ENCODE measurements around the gene CDC42SE1. TPM values are rescaled to one million over a fixed set of nuclear protein-coding genes. Genes with fewer than 3 reads are reported as not detected.
"Not testable (repeated sequence)": the region's sequence is repeated elsewhere in the genome, so short reads cannot be mapped to it uniquely, and the experiment has no call there.

CDC42SE1 gene, protein sequence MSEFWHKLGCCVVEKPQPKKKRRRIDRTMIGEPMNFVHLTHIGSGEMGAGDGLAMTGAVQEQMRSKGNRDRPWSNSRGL
- 10 to 100 TPM; 48.6 to 87.5 (median 58.6) TPM for total RNA-seq

DNA sequence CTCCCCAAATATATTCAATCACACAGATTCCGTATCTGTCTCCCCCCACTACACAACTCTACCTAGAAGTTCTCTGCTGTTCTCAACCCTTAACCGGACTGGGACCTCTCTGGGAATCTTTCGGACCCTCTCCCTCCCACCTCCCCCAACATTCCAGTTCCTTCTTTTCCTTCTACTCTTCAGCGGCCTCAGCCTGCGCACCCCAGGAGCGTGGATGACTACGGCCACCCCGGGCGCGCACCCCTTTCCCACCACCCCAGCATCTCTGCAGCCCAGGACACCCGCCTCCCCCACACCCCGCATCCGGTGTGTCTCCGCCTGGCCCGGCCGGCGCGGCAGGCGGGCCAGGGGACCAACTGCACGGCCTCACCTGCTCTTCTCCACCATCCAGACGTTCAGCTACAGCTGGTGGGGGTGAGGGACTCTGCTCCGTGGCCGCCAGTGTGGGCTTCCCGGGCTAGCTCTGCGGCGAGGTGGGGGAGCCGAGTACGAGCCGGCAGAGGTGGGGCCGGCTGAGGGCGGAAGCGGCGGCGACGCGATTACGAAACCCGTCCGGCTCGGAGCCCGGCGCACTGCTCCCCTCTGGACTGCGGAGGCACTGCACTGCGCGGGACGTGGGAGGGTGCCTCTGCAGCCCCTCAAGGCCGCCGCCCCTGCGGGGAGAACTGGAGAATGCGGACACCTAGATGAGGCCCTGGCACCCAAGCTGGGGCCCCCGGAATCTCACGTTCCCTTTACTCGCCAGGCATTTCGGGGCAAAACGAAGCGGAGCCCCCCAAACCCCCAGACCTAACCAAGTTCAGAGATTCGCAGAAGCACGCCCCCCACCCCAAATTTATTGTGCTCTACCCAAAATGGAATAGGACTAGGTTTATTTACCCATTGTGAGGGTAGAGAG is at the start of gene CDC42SE1:
Gene CDC42SE1, minus strand, starts transcription at position 514 of the 898 bp plus-strand sequence. CDS start 3,892 bp downstream, outside the sequence.
- Histone ChIP-seq H3K27ac (peak within 1 kb of the TSS; percentile 94 to 96 (median 96)), H3K4me3 (peak within 1 kb of the TSS; percentile 72 to 94 (median 87)), H3K9me3 (no peaks in the 10 kb centered on the region), H3K27me3 (no peaks in the 10 kb centered on the region), H3K36me3 (peaks cover 0 to 15% (median 5%) of the 10 kb centered on the region in 3 donors), H3K4me1 (peaks cover 0 to 33% (median 16%) of the 10 kb centered on the region in 4 donors)
- peak; percentile 84 to 92 (median 89) for DNase-seq
- peak; percentile 83 to 89 for TF ChIP-seq POLR2A (IDR thresholded peaks at IDR 0.05)
- TF ChIP-seq, protein P1, sequence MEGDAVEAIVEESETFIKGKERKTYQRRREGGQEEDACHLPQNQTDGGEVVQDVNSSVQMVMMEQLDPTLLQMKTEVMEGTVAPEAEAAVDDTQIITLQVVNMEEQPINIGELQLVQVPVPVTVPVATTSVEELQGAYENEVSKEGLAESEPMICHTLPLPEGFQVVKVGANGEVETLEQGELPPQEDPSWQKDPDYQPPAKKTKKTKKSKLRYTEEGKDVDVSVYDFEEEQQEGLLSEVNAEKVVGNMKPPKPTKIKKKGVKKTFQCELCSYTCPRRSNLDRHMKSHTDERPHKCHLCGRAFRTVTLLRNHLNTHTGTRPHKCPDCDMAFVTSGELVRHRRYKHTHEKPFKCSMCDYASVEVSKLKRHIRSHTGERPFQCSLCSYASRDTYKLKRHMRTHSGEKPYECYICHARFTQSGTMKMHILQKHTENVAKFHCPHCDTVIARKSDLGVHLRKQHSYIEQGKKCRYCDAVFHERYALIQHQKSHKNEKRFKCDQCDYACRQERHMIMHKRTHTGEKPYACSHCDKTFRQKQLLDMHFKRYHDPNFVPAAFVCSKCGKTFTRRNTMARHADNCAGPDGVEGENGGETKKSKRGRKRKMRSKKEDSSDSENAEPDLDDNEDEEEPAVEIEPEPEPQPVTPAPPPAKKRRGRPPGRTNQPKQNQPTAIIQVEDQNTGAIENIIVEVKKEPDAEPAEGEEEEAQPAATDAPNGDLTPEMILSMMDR (IDR thresholded peaks at IDR 0.05), result peak; percentile 77 to 95 (median 90)

- no peaks in the 10 kb centered on the region for H3K4me1 ChIP-seq
- no peaks in the 10 kb centered on the region for H3K9me3 ChIP-seq
- TF ChIP-seq POLR2A (IDR thresholded peaks at IDR 0.05), result no peak
- TF ChIP-seq, protein P1 (IDR thresholded peaks at IDR 0.05), result no peak
- H3K27me3 ChIP-seq, result no peaks in the 10 kb centered on the region
- H3K36me3 ChIP-seq, result peaks cover 0 to 46% (median 0%) of the 10 kb centered on the region in 3 donors
- no peak overlapping the region for H3K27ac ChIP-seq
- no peak overlapping the region for H3K4me3 ChIP-seq
- no peak for DNase-seq
These were observed 48.9 kb upstream of the CDC42SE1 start for GRCh38 chr1:151108331-151108730.

DNA sequence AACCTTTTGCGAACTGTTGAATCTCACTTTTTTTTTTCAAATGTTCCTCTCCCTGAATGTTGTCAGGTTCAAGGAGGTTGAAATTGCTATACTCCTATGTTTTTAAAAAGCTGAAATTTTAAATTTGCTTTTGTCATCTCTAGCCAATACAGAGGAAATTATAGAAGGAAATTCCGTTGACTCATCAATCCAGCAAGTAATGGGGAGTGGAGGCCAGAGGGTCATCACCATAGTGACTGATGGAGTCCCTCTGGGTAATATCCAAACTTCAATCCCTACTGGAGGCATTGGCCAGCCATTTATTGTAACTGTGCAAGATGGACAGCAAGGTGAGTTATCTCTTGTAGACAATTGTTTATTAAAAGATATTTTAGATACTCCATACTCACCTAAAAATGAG is 47.5 kb upstream of the CDC42SE1 start:
- no peak for DNase-seq
- Histone ChIP-seq H3K27ac (no peak overlapping the region), H3K36me3 (peaks cover 0 to 43% (median 0%) of the 10 kb centered on the region in 3 donors), H3K4me1 (no peaks in the 10 kb centered on the region), H3K4me3 (no peak overlapping the region), H3K27me3 (no peaks in the 10 kb centered on the region), H3K9me3 (no peaks in the 10 kb centered on the region)
- TF ChIP-seq POLR2A (IDR thresholded peaks at IDR 0.05), result no peak
- TF ChIP-seq, protein P1 (IDR thresholded peaks at IDR 0.05), result no peak

GRCh38 chr1:151104630-151105029 is 45.2 kb upstream of the CDC42SE1 start:
- Histone ChIP-seq H3K36me3 (peaks cover 0 to 30% (median 0%) of the 10 kb centered on the region in 3 donors), H3K27me3 (no peaks in the 10 kb centered on the region), H3K4me1 (no peaks in the 10 kb centered on the region), H3K9me3 (no peaks in the 10 kb centered on the region), H3K4me3 (no peak overlapping the region), H3K27ac (no peak overlapping the region)
- no peak for DNase-seq
- TF ChIP-seq POLR2A (IDR thresholded peaks at IDR 0.05), result no peak
- TF ChIP-seq, protein P1 (IDR thresholded peaks at IDR 0.05), result no peak

DNA sequence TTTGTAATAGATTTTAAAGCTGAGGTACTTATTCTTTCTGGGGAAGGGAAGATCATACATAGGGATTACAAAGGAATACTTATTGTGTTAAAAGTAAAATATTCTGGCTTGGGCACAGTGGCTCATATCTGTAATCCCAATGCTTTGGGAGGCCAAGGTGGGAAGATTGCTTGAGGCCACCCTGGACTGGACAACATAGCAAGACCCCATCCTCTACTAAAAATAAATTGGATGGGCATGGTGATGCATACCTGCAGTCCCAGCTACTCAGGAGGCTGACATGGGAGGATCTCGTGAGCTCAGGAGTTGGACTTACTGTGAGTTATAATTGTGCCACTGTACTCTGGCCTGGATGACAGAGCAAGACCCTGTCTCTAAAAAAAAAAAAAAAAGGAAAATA is 38.7 kb upstream of the CDC42SE1 start:
- no peak for DNase-seq
- H3K27ac ChIP-seq, result no peak overlapping the region
- TF ChIP-seq, protein P1 (IDR thresholded peaks at IDR 0.05), result no peak
- no peak for TF ChIP-seq POLR2A (IDR thresholded peaks at IDR 0.05)
- H3K27me3 ChIP-seq, result no peaks in the 10 kb centered on the region
- H3K36me3 ChIP-seq, result peaks cover 0 to 5% (median 0%) of the 10 kb centered on the region in 3 donors
- no peaks in the 10 kb centered on the region for H3K4me1 ChIP-seq
- H3K9me3 ChIP-seq, result no peaks in the 10 kb centered on the region
- H3K4me3 ChIP-seq, result no peak overlapping the region

- H3K4me1 ChIP-seq, H3K36me3 ChIP-seq, H3K9me3 ChIP-seq, H3K4me3 ChIP-seq, H3K27ac ChIP-seq, DNase-seq, H3K27me3 ChIP-seq: not testable (repeated sequence)
These were observed 38.0 kb upstream of the CDC42SE1 start for GRCh38 chr1:151097426-151097825.
